Left ventricle myocardium superior (tissue), 1 donor: ENCODE data around the gene LAIR1. TPM values are rescaled to one million over a fixed set of nuclear protein-coding genes. Genes with fewer than 3 reads are reported as not detected.
"Not testable (repeated sequence)": the region's sequence is repeated elsewhere in the genome, so short reads cannot be mapped to it uniquely, and the experiment has no call there.

Experiments used
- ATAC-seq: fragments of 200-7000 bp; cut with Tn5 transposase; one replicate; pipeline ENCODE4 v1.9.1; 2020; ENCODE audit warnings: mild to moderate bottlenecking, moderate library complexity
- DNase-seq: peaks from one replicate; pipeline ENCODE4 v3.0.0-alpha.2; 2020
- intact Hi-C: fragments of 100-400 bp; cut with micrococcal nuclease; formaldehyde crosslinking; loops from one replicate; pipeline ENCODE4 v1.11.0; 2022
- total RNA-seq: library from RNA; stranded (reverse); fragmentation: NEBNext Ultra II Directional; extraction: Animal tissue kit (Norgen Biotek cat#: 25700); gene quantifications from one replicate; pipeline ENCODE4 v1.2.1, GENCODE V29; 2021
- donor health status: DM: no; HTN: yes; CAD: no; lungs with severe emphysema.

The LAIR1 gene
- total RNA-seq, 1 donor from 2014 or later: 5.9 TPM

GRCh38 chr19:54325194-54325621, 39.5 kb downstream of the LAIR1 start:
- DNase-seq: no peak
- peak; percentile 27 for ATAC-seq

GRCh38 chr19:54324071-54324470, 40.7 kb downstream of the LAIR1 start:
- intact Hi-C loops: no loop called here
- no peak for DNase-seq
- ATAC-seq: no peak

More at GRCh38 chr19:54325194-54325621, 39.5 kb downstream of the LAIR1 start:
- intact Hi-C loops: no loop called here

GRCh38 chr19:54322934-54323333, 41.8 kb downstream of the LAIR1 start:
- intact Hi-C loops, DNase-seq, ATAC-seq: not testable (repeated sequence)

GRCh38 chr19:54322295-54322694, 42.4 kb downstream of the LAIR1 start:
- ATAC-seq, intact Hi-C loops, DNase-seq: not testable (repeated sequence)

GRCh38 chr19:54319892-54320670, 44.6 kb downstream of the LAIR1 start:
- no peak for ATAC-seq
- DNase-seq: no peak
- intact Hi-C loops: no loop called here

- intact Hi-C loops: no loop called here
- no peak for ATAC-seq
These were observed 45.7 kb downstream of the LAIR1 start for GRCh38 chr19:54319049-54319448.

GRCh38 chr19:54317965-54318240, 46.8 kb downstream of the LAIR1 start:
- intact Hi-C loops: no loop called here
- ATAC-seq (no peak), DNase-seq (no peak)

More at GRCh38 chr19:54319049-54319448, 45.7 kb downstream of the LAIR1 start:
- no peak for DNase-seq

GRCh38 chr19:54317108-54317964, 47.4 kb downstream of the LAIR1 start:
- DNase-seq (no peak), ATAC-seq (peak; percentile 39)
- intact Hi-C loops: no loop called here

GRCh38 chr19:54316746-54317107, 48.0 kb downstream of the LAIR1 start:
- ATAC-seq (peak; percentile 54), DNase-seq (no peak)
- intact Hi-C loops: no loop called here

GRCh38 chr19:54315956-54316355, 48.8 kb downstream of the LAIR1 start:
- DNase-seq (no peak), ATAC-seq (no peak)
- intact Hi-C loops: no loop called here

- DNase-seq (peak; percentile 58), ATAC-seq (peak; percentile 87)
- intact Hi-C loops: no loop called here
These were observed 52.0 kb downstream of the LAIR1 start, which contains the start of gene LILRA5 for GRCh38 chr19:54312436-54313377. TSS of gene LILRA5 (minus strand) at chr19:54313166. CDS start at chr19:54313019, 147 bp downstream.

GRCh38 chr19:54312011-54312410, 52.7 kb downstream of the LAIR1 start:
- DNase-seq: no peak
- intact Hi-C loops: no loop called here
- no peak for ATAC-seq

GRCh38 chr19:54311486-54311885, 53.2 kb downstream of the LAIR1 start:
- DNase-seq (no peak), ATAC-seq (no peak)
- intact Hi-C loops: no loop called here

- ATAC-seq: no peak
- intact Hi-C loops: no loop called here
- DNase-seq: no peak
These were observed 54.2 kb downstream of the LAIR1 start for GRCh38 chr19:54310543-54310942.

- no peak for DNase-seq
- no peak for ATAC-seq
- intact Hi-C loops: no loop called here
These were observed 54.9 kb downstream of the LAIR1 start for GRCh38 chr19:54309811-54310210.

GRCh38 chr19:54307389-54308020, 57.2 kb downstream of the LAIR1 start:
- ATAC-seq: no peak
- DNase-seq: no peak
- intact Hi-C loops: no loop called here

GRCh38 chr19:54305141-54305540, 59.6 kb downstream of the LAIR1 start:
- no peak for ATAC-seq
- intact Hi-C loops: no loop called here

GRCh38 chr19:54302257-54302656, 62.5 kb downstream of the LAIR1 start:
- no peak for ATAC-seq
- no peak for DNase-seq
- intact Hi-C loops: no loop called here

More at GRCh38 chr19:54305141-54305540, 59.6 kb downstream of the LAIR1 start:
- no peak for DNase-seq
